Epithelial cell of esophagus (primary cell): Measurements from ENCODE around the gene CHST10.

Experiments used
- DNase-seq: peaks from one replicate; pipeline ENCODE4 v3.0.0; 2010; ENCODE audit warnings: low read depth
- H3K4me3 ChIP-seq: 2 replicates; pipeline ENCODE4 v1.5.1; 2011; ENCODE audit warnings: mild to moderate bottlenecking, low read length, control low read depth
- TF ChIP-seq, protein P1 (sequence below): IDR thresholded peaks from 2 replicates; pipeline ENCODE4 v1.5.1; 2011; ENCODE audit warnings: low read depth, mild to moderate bottlenecking, low read length, control low read depth, inconsistent platforms; ENCODE audit not compliant: insufficient read depth; ENCODE audit errors: missing control alignments

The CHST10 gene

DNA sequence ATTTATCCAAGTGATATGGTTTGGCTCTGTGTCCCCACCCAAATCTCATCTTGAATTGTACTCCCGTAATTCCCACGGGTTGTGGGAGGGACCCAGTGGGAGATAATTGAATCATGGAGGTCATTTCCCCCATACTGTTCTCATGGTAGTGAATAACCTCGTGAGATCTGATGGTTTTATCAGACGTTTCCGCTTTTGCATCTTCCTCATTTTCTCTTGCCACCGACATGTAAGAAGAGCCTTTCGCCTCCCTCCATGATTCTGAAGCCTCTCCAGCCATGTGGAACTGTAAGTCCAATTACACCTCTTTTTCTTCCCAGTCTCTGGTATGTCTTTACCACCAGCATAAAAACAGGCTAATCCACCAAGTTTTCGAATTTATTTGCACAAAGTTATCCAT lies 20.3 kb upstream of the CHST10 start:
- TF ChIP-seq, protein P1, sequence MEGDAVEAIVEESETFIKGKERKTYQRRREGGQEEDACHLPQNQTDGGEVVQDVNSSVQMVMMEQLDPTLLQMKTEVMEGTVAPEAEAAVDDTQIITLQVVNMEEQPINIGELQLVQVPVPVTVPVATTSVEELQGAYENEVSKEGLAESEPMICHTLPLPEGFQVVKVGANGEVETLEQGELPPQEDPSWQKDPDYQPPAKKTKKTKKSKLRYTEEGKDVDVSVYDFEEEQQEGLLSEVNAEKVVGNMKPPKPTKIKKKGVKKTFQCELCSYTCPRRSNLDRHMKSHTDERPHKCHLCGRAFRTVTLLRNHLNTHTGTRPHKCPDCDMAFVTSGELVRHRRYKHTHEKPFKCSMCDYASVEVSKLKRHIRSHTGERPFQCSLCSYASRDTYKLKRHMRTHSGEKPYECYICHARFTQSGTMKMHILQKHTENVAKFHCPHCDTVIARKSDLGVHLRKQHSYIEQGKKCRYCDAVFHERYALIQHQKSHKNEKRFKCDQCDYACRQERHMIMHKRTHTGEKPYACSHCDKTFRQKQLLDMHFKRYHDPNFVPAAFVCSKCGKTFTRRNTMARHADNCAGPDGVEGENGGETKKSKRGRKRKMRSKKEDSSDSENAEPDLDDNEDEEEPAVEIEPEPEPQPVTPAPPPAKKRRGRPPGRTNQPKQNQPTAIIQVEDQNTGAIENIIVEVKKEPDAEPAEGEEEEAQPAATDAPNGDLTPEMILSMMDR = no peak
- DNase-seq = no peak

DNA sequence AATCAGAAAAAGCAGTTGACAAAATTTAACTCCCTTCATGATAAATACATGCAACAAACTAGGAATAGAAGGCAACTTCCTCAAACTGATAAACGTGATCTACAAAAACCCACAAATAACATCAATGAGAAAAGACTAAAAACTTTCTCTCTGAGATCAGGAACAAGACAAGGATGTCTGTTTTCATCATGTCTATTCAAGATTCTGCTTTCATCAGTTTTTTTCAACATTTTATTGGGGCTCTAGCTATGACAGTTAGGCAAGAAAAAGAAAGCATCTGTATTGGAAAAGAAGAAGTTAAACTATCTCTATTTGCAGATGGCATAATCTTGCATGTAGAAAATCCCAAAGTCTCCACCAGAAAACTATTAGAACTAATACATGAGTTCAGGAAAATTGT lies 12.3 kb upstream of the CHST10 start:
- TF ChIP-seq, protein P1 = no peak
- DNase-seq = no peak
- no peak overlapping the region for H3K4me3 ChIP-seq

More for the DNA sequence above, 20.3 kb upstream of the CHST10 start:
- no peak overlapping the region for H3K4me3 ChIP-seq

DNA sequence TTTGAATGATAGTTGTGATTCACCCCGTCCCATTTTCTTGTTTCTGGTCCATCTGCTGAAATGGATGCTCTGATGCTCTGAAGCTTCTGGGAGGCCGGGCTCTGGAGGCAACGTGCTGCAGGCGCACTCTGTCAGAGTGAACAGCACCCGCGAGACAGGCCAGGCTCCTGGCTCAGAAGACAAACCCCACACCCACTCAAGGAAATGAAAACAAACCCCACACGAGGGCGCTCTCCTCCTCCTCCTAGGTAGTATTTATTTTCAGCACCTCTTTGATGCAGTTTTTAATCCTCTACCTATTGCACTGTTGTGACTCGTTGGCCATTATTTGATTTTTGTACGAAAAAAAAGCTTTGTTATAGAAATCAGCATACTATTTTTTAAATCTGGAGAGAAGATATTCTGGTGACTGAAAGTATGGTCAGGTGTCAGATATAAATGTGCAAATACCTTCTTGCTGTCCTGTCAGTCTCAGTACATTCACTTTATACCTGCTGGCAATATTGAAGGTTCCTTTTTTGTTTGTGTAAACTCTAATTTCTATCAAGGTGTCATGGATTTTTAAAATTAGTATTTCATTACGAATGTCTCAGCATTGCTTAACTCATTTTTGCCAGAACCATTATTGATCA lies 10.3 kb upstream of the CHST10 start:
- TF ChIP-seq, protein P1 = peak; percentile 51
- peak; percentile 65 for DNase-seq
- no peak overlapping the region for H3K4me3 ChIP-seq

DNA sequence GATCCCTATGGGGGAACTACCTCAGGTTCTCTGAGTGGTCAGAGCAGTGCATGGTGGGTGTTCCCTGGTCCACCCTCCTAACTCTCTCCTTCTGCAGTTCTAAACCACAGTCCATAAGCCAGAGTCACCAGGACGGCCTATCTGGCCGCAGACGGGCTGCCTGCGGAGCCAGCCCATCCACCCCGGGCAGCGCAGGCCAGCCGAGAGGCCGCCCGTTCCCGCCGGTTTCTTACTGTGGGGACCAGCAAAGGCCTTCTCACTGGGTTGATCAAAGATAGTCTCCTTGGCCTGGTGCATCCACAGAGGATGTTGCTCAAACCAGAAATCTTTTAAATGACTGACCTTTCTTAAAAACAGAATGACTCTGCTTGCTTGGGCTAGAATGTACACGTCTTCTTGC lies 9.6 kb upstream of the CHST10 start:
- no peak overlapping the region for H3K4me3 ChIP-seq
- no peak for DNase-seq
- TF ChIP-seq, protein P1 = no peak

DNA sequence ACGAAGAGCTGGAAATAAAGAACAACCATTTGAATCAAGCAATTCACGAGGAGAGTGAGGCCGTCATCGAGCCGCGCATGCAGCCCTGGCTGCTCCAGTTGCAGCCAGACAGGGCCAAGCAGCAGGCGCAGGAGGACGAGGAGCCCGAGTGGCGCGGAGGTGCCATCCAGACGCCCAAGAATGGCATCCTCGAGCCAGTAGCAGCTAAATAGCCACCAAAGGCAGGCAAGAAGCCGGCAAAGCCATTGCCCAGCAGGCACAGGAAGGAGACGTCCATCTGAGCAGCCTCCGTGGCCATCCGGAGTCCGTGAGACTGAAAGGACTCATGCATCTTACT lies 8.9 kb upstream of the CHST10 start:
- no peak for DNase-seq
- TF ChIP-seq, protein P1 = no peak
- H3K4me3 ChIP-seq = no peak overlapping the region

DNA sequence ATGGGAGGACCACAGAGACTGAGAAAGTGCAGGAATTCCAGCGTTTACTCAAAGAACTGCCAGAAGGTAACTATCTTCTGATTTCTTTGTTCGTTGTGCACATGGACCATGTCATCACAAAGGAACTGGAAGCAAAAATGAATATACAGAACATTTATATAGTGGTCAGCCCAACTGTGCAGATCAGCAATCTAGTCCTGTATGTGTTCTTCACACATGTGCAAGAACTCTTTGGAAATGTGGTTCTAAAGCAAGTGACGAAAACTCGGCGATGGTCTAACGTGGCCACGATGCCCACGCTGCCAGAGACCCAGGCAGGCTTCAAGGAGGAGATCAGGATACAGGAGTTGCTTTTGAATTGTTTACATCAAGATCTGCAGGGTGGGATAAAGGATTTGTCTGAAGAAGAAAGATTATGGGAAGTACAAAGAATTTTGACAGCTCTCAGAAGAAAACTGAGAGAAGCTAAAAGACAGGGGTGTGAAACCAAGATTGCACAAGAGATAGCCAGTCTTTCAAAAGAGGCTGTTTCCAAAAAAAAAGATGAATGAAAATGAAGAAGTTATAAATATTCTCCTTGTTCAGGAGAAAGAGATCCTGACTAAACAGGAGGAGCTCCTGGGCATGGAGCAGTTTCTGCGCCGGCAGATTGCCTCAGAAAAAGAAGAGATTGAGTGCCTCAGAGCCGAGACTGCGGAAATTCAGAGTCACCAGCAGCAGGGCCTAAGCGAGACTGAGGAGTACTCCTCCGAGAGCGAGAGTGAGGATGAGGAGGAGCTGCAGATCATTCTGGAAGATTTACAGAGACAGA lies 8.3 kb upstream of the CHST10 start:
- TF ChIP-seq, protein P1 = no peak
- DNase-seq = no peak

DNA sequence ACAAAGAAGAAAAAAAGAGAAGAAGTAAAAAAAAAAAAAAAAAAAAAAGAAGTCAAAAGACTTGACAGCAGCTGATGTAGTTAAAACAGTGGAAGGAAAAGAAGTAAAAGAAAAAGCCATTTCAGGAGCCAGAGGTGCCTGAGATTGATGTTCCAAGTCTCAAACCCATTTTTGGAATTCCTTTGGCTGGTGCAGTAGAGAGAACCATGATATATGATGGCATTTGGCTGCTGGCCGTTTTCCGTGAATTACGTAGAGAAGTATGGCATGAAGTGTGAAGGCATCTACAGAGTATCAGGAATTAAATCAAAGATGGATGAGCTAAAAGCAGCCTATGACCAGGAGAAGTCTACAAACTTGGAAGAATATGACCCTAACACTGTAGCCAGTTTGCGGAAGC lies 7.6 kb upstream of the CHST10 start:
- TF ChIP-seq, protein P1 = no peak
- DNase-seq = no peak
- no peak overlapping the region for H3K4me3 ChIP-seq

More for the DNA sequence above, 8.3 kb upstream of the CHST10 start:
- no peak overlapping the region for H3K4me3 ChIP-seq
